Measurements from ENCODE around the gene HELT. TPM values are rescaled to one million over a fixed set of nuclear protein-coding genes. Genes with fewer than 3 reads are reported as not detected.
"Not testable (repeated sequence)": the region's sequence is repeated elsewhere in the genome, so short reads cannot be mapped to it uniquely, and the experiment has no call there.

The HELT gene
- polyA plus RNA-seq, 3 donors, result not detected

- DNase-seq (ENCODE audit: low read depth in 3 of 3, low spot score in 2 of 3), result no peak
These were observed 17.0 kb downstream of the HELT start for GRCh38 chr4:185035284-185035683.

- no peak for DNase-seq (ENCODE audit: low read depth in 3 of 3, low spot score in 2 of 3)
These were observed 17.7 kb downstream of the HELT start for GRCh38 chr4:185036019-185036418.

DNA sequence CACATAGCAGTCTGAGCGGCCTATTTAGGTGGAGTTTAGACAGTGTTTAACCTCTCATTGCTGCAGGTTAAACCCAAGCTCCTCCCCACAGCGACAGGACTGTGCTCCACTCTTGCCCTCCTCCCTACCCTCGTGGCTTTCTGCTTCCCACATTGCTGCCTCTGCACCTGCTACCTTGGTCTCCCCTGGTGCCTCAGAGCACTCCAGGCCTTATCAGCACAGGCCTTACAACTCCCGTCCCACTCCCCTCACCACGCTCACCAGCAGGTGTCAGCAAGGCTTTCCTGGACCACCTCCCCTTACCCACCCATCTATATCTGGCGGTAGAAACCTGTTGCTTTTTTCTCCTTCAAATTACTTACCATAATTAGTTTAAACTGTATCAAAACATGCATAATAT lies 18.6 kb downstream of the HELT start:
- DNase-seq (ENCODE audit: low read depth in 3 of 3, low spot score in 2 of 3), result no peak

DNA sequence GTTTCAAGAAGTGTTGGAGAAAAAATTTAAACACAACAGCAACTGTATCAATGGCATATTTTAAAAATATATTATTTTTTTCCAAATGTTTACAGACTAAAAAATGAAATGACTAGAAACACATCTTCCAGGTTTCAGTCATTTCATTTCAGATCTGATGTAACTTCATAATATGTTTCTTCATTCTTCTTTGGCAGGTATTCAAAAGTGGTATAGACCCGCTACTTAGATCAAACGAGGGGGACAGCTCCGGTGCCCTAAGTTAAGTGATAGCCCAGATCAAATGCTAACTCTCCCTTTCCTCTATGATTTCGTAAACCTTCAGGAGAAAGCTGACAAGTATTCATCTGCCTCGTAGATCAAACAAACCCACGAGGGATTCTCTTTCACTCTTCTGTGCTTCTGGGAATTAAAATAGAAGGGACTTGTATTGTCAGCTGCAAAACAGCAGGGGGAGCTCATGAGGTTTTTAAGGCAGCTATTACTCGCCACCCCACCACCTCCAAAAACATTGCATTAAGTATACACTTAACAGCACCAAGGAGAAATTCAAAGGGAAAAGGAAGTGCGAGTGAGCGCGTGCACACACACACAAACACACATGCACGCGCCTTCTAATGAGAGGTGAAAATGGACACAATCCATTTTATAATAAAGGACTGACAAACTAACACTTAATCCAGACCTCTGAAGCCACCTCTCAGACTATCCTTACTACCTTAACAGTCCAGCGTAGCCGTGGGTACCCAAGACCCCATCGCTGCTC lies 21.4 kb downstream of the HELT start:
- no peak for DNase-seq (ENCODE audit: low read depth in 3 of 3, low spot score in 2 of 3)

DNA sequence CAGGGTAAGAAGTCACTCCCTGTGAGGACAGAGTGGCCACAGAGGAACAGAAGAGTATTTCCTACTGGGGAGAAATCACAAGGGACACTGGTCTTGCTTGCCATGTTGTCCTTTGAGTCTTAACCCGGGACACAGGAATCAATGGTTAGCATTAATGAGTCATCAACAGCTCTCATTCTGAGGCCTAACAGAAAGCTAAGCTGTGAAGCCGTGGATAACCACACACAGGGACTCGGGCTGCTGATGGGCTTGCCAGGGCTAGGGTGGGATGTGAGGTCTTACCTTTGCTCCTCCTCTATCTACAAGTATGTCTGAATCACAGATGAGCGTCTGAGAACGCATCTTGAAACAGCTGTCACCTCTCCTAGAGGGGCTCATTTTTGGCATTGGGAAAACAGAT lies 22.2 kb downstream of the HELT start:
- no peak for DNase-seq (ENCODE audit: low read depth in 3 of 3, low spot score in 2 of 3)

- DNase-seq (ENCODE audit: low read depth in 3 of 3, low spot score in 2 of 3), result not testable (repeated sequence)
These were observed 32.0 kb downstream of the HELT start for GRCh38 chr4:185050286-185050685.

DNA sequence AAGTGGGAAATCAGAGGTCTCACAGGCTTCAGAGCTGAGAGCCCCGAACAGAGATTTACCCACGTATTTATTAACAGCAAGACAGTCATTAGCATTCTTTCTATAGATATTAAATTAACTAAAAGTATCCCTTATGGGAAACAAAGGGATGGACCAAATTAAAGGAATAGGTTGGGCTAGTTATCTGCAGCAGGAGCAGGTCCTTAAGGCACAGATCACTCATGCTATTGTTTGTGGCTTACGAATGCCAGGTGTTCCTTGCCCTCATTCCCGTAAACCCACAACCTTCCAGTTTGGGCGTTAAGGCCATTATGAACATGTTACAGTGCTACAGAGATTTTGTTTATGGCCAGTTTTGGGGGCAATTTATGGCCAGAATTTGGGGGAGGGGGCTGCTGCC lies 33.0 kb downstream of the HELT start:
- DNase-seq (ENCODE audit: low read depth in 3 of 3, low spot score in 2 of 3), result not testable (repeated sequence)

DNA sequence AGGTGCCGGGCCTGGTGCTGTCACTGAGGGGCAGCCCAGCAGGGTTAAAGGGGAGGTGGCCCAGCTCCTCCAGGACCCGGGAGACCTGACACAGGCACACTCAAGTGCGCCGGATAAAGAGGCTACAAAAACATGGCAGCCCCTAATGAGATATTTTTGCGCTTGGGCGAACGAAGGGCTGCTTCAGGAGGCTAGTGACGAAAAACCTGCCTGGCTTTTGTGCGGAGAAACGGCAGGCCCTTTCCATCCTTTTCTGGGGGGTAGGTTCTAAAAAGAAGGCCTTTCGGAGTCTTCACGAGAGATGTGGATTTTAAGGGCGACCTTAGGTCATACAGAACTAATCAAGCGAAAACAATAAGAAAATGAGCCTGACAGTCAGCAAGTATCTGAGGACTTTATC lies 35.5 kb downstream of the HELT start:
- no peak for DNase-seq (ENCODE audit: low read depth in 3 of 3, low spot score in 2 of 3)

- DNase-seq (ENCODE audit: low read depth in 3 of 3, low spot score in 2 of 3), result no peak
These were observed 36.0 kb downstream of the HELT start for GRCh38 chr4:185054272-185054671.

DNA sequence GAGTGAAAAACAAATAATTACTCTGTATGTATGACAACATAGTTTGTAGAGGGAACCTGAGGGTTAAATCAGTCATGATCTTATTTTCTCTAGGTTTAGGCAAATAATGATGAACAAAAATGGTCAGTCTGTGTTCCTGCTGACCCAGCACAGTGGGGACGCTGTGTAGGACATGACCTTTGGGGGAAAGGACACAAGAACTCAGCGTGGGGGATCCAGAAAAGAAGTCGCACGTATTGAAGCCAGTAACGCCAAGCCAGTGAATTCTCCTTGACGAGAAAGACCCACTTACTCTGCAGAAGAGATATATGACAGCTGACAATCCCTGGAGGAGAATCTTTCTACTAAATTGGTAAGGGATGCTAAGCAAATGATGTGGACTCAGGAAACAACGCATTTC lies 36.6 kb downstream of the HELT start:
- DNase-seq (ENCODE audit: low read depth in 3 of 3, low spot score in 2 of 3), result no peak

GRCh38 chr4:185061610-185062009 lies 43.3 kb downstream of the HELT start:
- no peak for DNase-seq (ENCODE audit: low read depth in 3 of 3, low spot score in 2 of 3)

DNA sequence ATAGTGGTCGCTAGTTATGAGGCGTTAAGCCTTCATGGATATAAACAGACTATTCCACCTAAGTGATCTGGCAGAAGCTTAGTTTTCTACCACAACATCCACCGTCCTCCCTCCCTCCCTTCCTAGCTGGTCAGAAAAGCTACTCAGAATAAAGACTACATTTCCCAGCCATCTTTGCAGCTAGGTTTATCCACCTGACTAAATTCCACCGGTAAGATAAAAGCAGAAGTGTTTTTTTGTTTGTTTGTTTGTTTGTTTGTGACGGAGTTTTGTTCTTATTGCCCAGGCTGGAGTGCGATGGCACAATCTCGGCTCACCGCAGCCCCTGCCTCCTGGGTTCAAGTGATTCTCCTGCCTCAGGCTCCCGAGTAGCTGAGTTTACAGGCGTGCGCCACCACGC lies 44.3 kb downstream of the HELT start:
- DNase-seq (ENCODE audit: low read depth in 3 of 3, low spot score in 2 of 3), result no peak

- no peak for DNase-seq (ENCODE audit: low read depth in 3 of 3, low spot score in 2 of 3)
These were observed 47.9 kb downstream of the HELT start for GRCh38 chr4:185066179-185066578.

DNA sequence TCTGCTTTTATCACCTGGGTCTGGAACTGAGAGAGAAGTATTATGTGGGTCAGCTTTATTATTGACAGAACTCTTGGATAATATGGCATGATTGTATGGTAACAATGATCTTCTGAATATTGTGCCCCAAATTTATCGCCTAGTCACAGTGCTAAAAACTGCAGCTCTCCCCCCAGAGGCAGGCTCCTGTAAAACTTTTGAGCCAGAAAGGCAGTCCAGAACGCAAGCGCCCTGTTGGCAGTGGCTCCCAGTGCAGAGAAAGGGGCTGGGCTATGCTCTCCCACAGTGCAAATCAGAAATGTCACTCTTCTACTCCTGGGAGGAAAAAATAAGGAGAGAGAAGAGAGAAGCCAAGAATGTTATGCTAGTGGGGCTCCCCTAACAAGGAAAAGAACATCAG lies 50.5 kb downstream of the HELT start:
- no peak for DNase-seq (ENCODE audit: low read depth in 3 of 3, low spot score in 2 of 3)

Other genes with a start within 250 kb of the HELT start
- 10 to 100 TPM; 58.0 to 74.8 (median 70.8) TPM for gene ACSL1, start 192.5 kb upstream of the HELT start, polyA plus RNA-seq (ENCODE audit: insufficient read length in 3 of 3)
- 10 to 100 TPM; 44.2 to 50.7 (median 44.9) TPM for gene SLC25A4, start 124.8 kb downstream of the HELT start, polyA plus RNA-seq (ENCODE audit: insufficient read length in 3 of 3)
- gene CFAP97, start 185.5 kb downstream of the HELT start, polyA plus RNA-seq (ENCODE audit: insufficient read length in 3 of 3), result 10 to 100 TPM; 49.6 to 58.0 (median 52.3) TPM
- 10 to 100 TPM; 24.3 to 26.2 (median 25.6) TPM for gene SNX25, start 191.1 kb downstream of the HELT start, polyA plus RNA-seq (ENCODE audit: insufficient read length in 3 of 3)

Data from right renal cortex interstitium (tissue), 3 donors.